NAMALWA (cell line): ENCODE measurements around the gene CLDN4.

Experiments
- DNase-seq: peaks from one replicate; pipeline ENCODE4 v3.0.0-alpha.2; 2015; ENCODE audit warnings: low spot score

CLDN4 gene

DNA sequence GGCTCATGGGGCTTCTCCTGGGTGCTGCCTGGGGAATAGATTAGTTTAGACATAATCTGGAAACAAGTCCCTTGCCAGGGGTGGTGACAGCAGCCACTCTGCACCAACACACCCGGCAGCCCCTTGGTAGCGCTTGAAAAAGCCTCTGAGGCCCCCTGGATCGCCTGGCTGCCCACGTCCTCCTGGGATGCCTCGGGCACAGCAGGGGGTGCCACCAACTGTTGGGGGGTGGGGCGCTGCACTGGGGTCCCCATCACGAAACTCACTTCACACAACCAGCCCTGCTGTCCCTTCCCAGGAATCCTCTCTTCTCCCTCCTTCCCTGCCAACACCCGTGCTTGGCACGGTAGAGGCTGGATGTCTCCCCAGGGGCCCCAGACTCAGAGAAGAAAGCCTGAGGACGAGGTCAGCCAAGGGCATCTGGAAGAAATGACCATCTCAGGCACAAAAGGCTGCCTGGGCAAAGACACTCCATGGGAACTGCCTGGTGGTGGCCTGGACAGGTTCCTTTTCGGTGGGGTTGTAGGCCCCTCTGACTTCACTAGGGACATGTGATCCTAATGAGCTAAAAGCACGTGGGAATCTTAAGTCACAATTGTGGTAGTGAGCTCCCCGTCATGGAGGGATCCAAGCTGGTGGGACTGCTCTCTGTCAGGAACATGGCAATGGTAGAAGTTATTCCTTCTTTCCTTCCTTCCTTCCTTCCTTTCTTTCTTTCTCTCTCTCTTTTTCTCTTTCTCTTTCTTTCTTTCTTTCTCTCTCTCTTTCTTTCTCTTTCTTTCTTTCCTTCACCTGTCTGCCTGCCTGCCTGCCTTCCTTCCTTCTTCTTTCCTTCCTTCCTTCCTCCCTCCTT lies 41.5 kb downstream of the CLDN4 start:
- DNase-seq: no peak

DNA sequence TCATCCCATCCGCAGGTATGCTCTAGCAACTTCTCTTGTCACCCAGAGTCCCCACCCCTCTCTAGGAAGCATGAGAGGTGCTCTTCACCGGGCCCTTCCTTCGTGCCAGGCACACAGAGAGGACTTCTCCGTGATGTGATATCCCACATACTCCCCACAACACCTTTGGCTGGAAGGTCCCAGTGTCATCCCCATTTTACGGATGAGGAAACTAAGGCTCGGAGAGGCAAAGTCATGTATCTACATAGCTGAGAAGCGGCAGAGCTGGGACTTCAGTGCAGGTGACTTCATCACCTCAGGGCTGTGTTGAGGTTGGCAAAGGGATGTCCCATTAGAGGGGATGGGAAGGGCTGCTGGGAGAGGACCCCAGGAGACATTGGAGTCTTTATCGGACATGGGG lies 45.6 kb downstream of the CLDN4 start:
- no peak for DNase-seq

DNA sequence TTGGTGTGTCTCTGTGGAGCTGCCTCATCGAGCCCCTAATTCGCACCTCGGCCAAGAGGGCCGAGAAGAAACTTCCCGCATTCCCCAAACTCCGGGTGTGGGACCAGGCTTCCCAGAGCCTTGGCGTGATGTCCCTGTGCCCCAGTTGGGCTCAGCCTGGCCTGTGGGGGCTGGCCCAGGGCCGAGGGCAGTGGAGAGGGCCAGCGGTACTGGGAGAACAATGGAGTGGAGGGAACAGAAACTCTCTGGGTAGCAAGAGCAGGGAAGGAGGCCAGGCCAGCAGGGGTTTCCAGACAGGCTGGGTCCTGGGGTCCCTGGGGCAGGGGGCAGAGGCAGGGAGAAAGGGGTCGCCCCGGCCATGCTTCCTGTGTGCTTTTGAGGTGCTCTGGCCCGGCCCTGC lies 46.2 kb downstream of the CLDN4 start:
- no peak for DNase-seq

DNA sequence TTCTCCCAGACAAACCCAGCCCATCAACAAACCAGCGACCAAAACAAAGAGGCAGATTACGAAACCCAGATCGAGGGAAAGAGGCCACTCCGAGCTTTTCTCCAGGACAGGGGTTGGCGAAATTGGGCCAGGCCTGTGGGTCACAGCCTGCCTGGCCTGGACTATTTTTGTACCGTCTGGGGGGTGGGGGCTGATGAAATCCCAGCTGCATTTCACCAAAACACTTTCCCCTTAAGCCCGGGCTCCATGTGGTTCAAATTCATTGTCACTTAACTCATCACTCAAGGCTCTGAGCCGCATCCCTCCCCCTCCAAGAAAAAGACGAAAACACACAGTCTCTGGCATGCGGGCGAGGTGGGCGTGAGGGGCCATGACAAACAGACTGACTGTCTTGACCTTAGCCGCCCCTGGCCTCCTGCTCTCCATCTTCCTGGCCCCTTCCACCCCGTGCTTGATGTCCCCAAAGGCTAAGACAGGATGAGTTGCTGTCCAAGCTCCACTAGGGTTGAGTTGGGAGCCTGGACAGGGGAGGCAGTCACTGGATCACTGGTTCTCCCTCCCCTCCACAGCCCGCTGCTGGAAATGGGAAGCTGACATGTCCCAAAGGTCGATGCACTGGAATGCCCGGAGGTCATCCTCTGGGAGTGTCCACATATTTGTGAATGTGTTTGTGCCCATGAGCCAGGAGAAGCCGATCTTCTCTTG lies 49.3 kb downstream of the CLDN4 start:
- DNase-seq: no peak

DNA sequence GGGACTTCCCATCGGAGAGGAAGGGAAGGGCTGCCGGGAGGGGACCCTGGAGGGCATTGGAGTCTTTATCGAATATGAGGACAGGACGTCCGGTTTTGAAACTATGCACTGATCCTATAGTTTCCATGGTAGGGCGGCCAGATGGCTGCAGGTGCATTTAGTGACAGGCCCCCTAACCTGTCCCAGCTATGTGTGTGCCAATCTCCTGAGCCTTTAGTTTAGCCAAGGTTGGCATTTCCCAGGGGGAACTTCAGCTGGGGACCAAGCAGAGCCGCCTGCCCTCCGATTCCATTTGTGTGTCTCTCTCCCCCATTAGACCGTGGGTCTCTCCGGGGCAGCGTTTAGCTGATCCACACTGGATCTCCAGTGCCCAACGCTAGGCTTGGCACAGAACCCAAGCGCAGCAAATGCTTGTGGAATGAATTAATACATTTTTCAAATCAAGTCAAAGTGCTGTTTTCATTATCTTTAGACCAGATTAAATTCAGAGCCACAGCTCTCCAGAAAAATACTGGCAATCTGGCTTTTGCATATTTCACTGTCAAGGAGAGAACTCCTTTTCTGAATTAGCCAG lies 50.0 kb downstream of the CLDN4 start:
- no peak for DNase-seq

DNA sequence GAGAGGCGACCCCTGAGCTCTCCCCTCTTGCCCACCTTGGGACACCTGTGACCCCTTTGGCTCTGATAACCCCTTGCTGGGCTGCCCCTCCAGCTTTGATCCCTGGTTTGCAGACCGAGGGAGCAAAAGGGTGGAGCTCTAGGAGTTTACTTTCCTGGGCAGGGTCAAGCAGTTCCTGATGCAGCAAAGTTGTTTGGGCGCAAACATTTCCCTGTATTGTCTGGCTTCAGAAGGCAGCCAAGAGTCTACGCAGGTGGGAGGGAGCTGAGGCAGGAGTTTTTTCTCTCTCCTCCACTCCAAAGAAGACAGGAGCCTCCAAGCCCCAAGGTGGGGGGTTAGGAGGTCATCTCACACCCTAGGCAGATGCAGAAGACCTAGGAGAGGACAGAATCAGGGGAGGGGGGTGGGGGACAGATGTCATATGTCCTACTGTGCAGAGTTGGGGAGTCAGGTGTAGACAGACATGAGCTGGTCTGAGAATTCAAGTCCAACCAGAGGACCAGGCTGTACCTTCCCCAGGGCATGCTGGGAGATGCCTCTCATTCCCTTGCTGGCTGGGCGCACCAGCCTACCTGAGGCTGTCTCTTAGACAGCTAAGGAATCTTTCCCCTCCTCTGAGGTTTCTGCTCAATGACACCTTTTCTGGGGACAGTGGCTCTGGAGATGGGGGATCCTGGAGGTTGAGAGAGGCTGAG lies 50.7 kb downstream of the CLDN4 start:
- no peak for DNase-seq

DNA sequence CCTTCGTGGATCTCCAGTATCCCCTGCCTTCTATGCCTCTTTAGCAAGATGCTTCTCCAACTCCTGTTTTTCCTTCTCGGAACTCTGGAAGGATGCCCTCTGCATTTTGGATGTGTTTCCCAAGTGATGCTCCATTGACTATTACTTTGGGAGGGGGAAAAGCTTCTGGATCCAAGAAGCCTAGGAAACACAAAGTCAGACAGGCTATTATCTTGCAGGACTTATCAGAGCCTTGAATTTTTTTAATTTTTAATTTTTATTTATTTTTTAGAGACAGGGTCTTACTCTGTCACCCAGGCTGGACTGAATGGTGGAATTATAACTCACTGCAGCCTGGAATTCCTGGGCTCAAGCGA lies 51.2 kb downstream of the CLDN4 start:
- no peak for DNase-seq
